ENCODE results near the gene HIF1AN.
A peak's percentile ranks its signal among the peaks of the same experiment; 100 is the strongest.

The HIF1AN gene

GRCh38 chr10:100506596-100507356 lies 29.0 kb upstream of the HIF1AN start:
- Histone ChIP-seq H3K36me3 (ENCODE audit: control insufficient read depth, insufficient read depth, low read length) (no peaks in the 10 kb centered on the region), H3K4me3 (ENCODE audit: low read depth, low read length) (no peak overlapping the region), H3K27ac (no peak overlapping the region), H3K9ac (no peak overlapping the region), H3K9me3 (ENCODE audit: control insufficient read depth, low read length) (no peaks in the 10 kb centered on the region), H3K79me2 (no peaks in the 10 kb centered on the region), H2AFZ (no peak overlapping the region), H3K4me1 (peaks cover 3% of the 10 kb centered on the region), H3K27me3 (ENCODE audit: control insufficient read depth, insufficient read depth, low read length) (no peaks in the 10 kb centered on the region), H3K4me2 (ENCODE audit: low read length) (no peak overlapping the region)
- TF ChIP-seq CTCF (IDR thresholded peaks at IDR 0.05), result no peak

- Histone ChIP-seq H3K4me1 (peaks cover 3% of the 10 kb centered on the region), H3K36me3 (ENCODE audit: control insufficient read depth, insufficient read depth, low read length) (no peaks in the 10 kb centered on the region), H3K9me3 (ENCODE audit: control insufficient read depth, low read length) (no peaks in the 10 kb centered on the region), H3K27me3 (ENCODE audit: control insufficient read depth, insufficient read depth, low read length) (no peaks in the 10 kb centered on the region), H3K9ac (no peak overlapping the region), H2AFZ (no peak overlapping the region), H3K79me2 (no peaks in the 10 kb centered on the region), H3K27ac (no peak overlapping the region), H3K4me2 (ENCODE audit: low read length) (no peak overlapping the region), H3K4me3 (ENCODE audit: low read depth, low read length) (no peak overlapping the region)
- no peak for TF ChIP-seq CTCF (IDR thresholded peaks at IDR 0.05)
These were observed 28.4 kb upstream of the HIF1AN start for GRCh38 chr10:100507357-100507732.

GRCh38 chr10:100508266-100508665 lies 27.5 kb upstream of the HIF1AN start:
- H3K36me3 ChIP-seq (ENCODE audit: control insufficient read depth, insufficient read depth, low read length), result no peaks in the 10 kb centered on the region
- H3K27ac ChIP-seq, result no peak overlapping the region
- TF ChIP-seq CTCF (IDR thresholded peaks at IDR 0.05), result no peak
- no peak overlapping the region for H3K4me2 ChIP-seq (ENCODE audit: low read length)
- H3K9ac ChIP-seq, result no peak overlapping the region
- H3K4me1 ChIP-seq, result peaks cover 3% of the 10 kb centered on the region
- no peak overlapping the region for H3K4me3 ChIP-seq (ENCODE audit: low read depth, low read length)
- H3K9me3 ChIP-seq (ENCODE audit: control insufficient read depth, low read length), result no peaks in the 10 kb centered on the region
- H3K27me3 ChIP-seq (ENCODE audit: control insufficient read depth, insufficient read depth, low read length), result no peaks in the 10 kb centered on the region
- H2AFZ ChIP-seq, result no peak overlapping the region
- H3K79me2 ChIP-seq, result no peaks in the 10 kb centered on the region

GRCh38 chr10:100508691-100509150 lies 27.0 kb upstream of the HIF1AN start:
- Histone ChIP-seq H3K4me1 (peaks cover 3% of the 10 kb centered on the region), H3K4me2 (ENCODE audit: low read length) (no peak overlapping the region), H3K27ac (no peak overlapping the region), H3K27me3 (ENCODE audit: control insufficient read depth, insufficient read depth, low read length) (no peaks in the 10 kb centered on the region), H3K79me2 (no peaks in the 10 kb centered on the region), H2AFZ (no peak overlapping the region), H3K36me3 (ENCODE audit: control insufficient read depth, insufficient read depth, low read length) (no peaks in the 10 kb centered on the region), H3K9me3 (ENCODE audit: control insufficient read depth, low read length) (no peaks in the 10 kb centered on the region), H3K9ac (no peak overlapping the region), H3K4me3 (ENCODE audit: low read depth, low read length) (no peak overlapping the region)
- TF ChIP-seq CTCF (IDR thresholded peaks at IDR 0.05), result peak; percentile 25

All from parathyroid adenoma (tissue), 2 donors.